GM23338 (cell line): ENCODE results near the gene SEMA7A. TPM values are rescaled to one million over a fixed set of nuclear protein-coding genes. Genes with fewer than 3 reads are reported as not detected.

Source experiments
- ATAC-seq: fragments of 200-7000 bp; cut with Tn5 transposase; 3 replicates; pipeline ENCODE4 v1.9.1; 2020
- DNase-seq: peaks from one replicate; pipeline ENCODE4 v3.0.0-alpha.2; 2015; ENCODE audit warnings: low spot score
- H2AFZ ChIP-seq: fragments of 200-600 bp; sonication (generic); 2 replicates; pipeline ENCODE4 v1.8.0; 2016; ENCODE audit warnings: antibody characterized with exemption, mild to moderate bottlenecking, moderate library complexity
- H3F3A ChIP-seq: fragments of 200-600 bp; sonication (generic); replicated peaks from 2 replicates; pipeline ENCODE4 v1.8.0; 2017; ENCODE audit warnings: antibody characterized with exemption, mixed run types, low read depth
- H3K27ac ChIP-seq: fragments of 200-600 bp; sonication (generic); 2 replicates; pipeline ENCODE4 v1.6.1; 2016; ENCODE audit warnings: low read depth
- H3K27me3 ChIP-seq: fragments of 200-600 bp; sonication (generic); 2 replicates; pipeline ENCODE4 v1.8.0; 2016; ENCODE audit warnings: mild to moderate bottlenecking, mixed run types, moderate library complexity; ENCODE audit not compliant: insufficient read depth
- H3K36me3 ChIP-seq: fragments of 200-600 bp; sonication (generic); 2 replicates; pipeline ENCODE4 v1.8.0; 2016; ENCODE audit warnings: mild to moderate bottlenecking; ENCODE audit not compliant: insufficient read depth
- H3K4me1 ChIP-seq: fragments of 200-600 bp; sonication (generic); 2 replicates; pipeline ENCODE4 v1.8.0; 2016; ENCODE audit warnings: mild to moderate bottlenecking, moderate library complexity; ENCODE audit not compliant: insufficient read depth
- H3K4me2 ChIP-seq: fragments of 200-600 bp; sonication (generic); 2 replicates; pipeline ENCODE4 v1.7.1; 2017; ENCODE audit warnings: mixed run types
- H3K4me3 ChIP-seq: fragments of 200-600 bp; sonication (generic); 2 replicates; pipeline ENCODE4 v1.6.1; 2016; ENCODE audit warnings: mixed run types
- H3K79me2 ChIP-seq: fragments of 200-600 bp; sonication (generic); replicated peaks from 2 replicates; pipeline ENCODE4 v1.8.0; 2017; ENCODE audit warnings: mild to moderate bottlenecking; ENCODE audit not compliant: insufficient read depth
- H3K9me2 ChIP-seq: fragments of 200-600 bp; sonication (generic); 2 replicates; pipeline ENCODE4 v1.8.0; 2017; ENCODE audit not compliant: insufficient read depth
- H4K20me1 ChIP-seq: fragments of 200-600 bp; sonication (generic); replicated peaks from 2 replicates; pipeline ENCODE4 v1.8.0; 2017; ENCODE audit warnings: mild to moderate bottlenecking; ENCODE audit not compliant: insufficient read depth
- H3K27ac Mint-ChIP-seq: 2 replicates; pipeline ENCODE4 v1.8.0; 2020; ENCODE audit warnings: inconsistent platforms, mild to moderate bottlenecking, moderate library complexity, mixed read lengths
- H3K27me3 Mint-ChIP-seq: 3 replicates; pipeline ENCODE4 v1.8.0; 2022; ENCODE audit warnings: low read depth, mild to moderate bottlenecking, moderate library complexity, mixed read lengths, inconsistent platforms; ENCODE audit not compliant: insufficient read depth, poor library complexity
- H3K36me3 Mint-ChIP-seq: 3 replicates; pipeline ENCODE4 v1.8.0; 2021; ENCODE audit warnings: low read depth, mild to moderate bottlenecking, inconsistent platforms, moderate library complexity, mixed read lengths
- H3K4me1 Mint-ChIP-seq: 3 replicates; pipeline ENCODE4 v1.8.0; 2020; ENCODE audit warnings: mild to moderate bottlenecking, inconsistent platforms, mixed read lengths
- H3K4me3 Mint-ChIP-seq: 3 replicates; pipeline ENCODE4 v1.8.0; 2021; ENCODE audit warnings: moderate library complexity, mild to moderate bottlenecking, inconsistent platforms, mixed read lengths
- H3K9me3 Mint-ChIP-seq: 3 replicates; pipeline ENCODE4 v1.8.0; 2020; ENCODE audit warnings: moderate library complexity, mild to moderate bottlenecking, inconsistent platforms, mixed read lengths
- CREB1 ChIP-seq: fragments of 250-450 bp; sonication (Bioruptor Pico); IDR thresholded peaks from 2 replicates; pipeline ENCODE4 v1.5.0; 2020; ENCODE audit warnings: low read depth, mild to moderate bottlenecking, moderate library complexity
- CTCF ChIP-seq, 2 experiments: fragments of 200-600 bp in 1 of 2; sonication (generic) in 1 of 2; conservative IDR thresholded peaks; 2 replicates each; pipeline versions ENCODE4 v1.5.1 to v1.6.1; 2016 to 2017; ENCODE audit warnings: antibody characterized with exemption in 2 of 2, low read depth in 2 of 2, mild to moderate bottlenecking in 2 of 2, moderate library complexity in 1 of 2
- EZH2 ChIP-seq: fragments of 200-600 bp; sonication (generic); IDR thresholded peaks from one replicate; pipeline ENCODE4 v1.8.0; 2017; ENCODE audit warnings: antibody characterized with exemption, mild to moderate bottlenecking, low read depth; ENCODE audit not compliant: unreplicated experiment
- EZH2phosphoT487 ChIP-seq: fragments of 200-600 bp; sonication (generic); IDR thresholded peaks from one replicate; pipeline ENCODE4 v1.8.1; 2018; ENCODE audit warnings: antibody characterized with exemption; ENCODE audit not compliant: unreplicated experiment
- NANOG ChIP-seq: IDR thresholded peaks from 2 replicates; pipeline ENCODE4 v1.6.1; 2016; ENCODE audit warnings: antibody characterized with exemption, borderline replicate concordance
- REST ChIP-seq: IDR thresholded peaks from one replicate; pipeline ENCODE4 v1.6.1; 2018; ENCODE audit warnings: antibody characterized with exemption; ENCODE audit not compliant: unreplicated experiment
- STAT1 ChIP-seq: IDR thresholded peaks from one replicate; pipeline ENCODE4 v1.6.1; 2016; ENCODE audit warnings: antibody characterized with exemption; ENCODE audit not compliant: unreplicated experiment
- ZNF114 ChIP-seq: fragments of 250-450 bp; sonication (Bioruptor Pico); IDR thresholded peaks from 2 replicates; pipeline ENCODE4 v1.5.0; 2020; ENCODE audit warnings: mild to moderate bottlenecking, moderate library complexity
- ZNF331 ChIP-seq: fragments of 250-450 bp; sonication (Bioruptor Pico); IDR thresholded peaks from 2 replicates; pipeline ENCODE4 v1.5.0; 2020; ENCODE audit warnings: low read depth, mild to moderate bottlenecking, moderate library complexity
- polyA plus RNA-seq: library from polyadenylated mRNA; unstranded; fragments of >200 nt; fragmentation: Nextera tagmentation; extraction: Ambion mirVana; gene quantifications from 2 replicates; pipeline ENCODE4 v1.2.1, GENCODE V29; 2016
- total RNA-seq: library from RNA; depleted of rRNA; stranded (reverse); fragments of >200 nt; shearing (Covaris generic); gene quantifications from 2 replicates; pipeline ENCODE4 v1.2.3, GENCODE V29; 2014

SEMA7A gene
- total and polyA plus RNA-seq, 2 experiments from 2014 or later: 2.0 to 14.1 TPM

- no peak overlapping the region for H3K4me3 ChIP-seq
- peaks cover 6% of the 10 kb centered on the region for H3K27me3 Mint-ChIP-seq
- no peaks in the 10 kb centered on the region for H3F3A ChIP-seq
- no peak for TF ChIP-seq ZNF114 (CRISPR knock-in tag)
- no peak for TF ChIP-seq REST
- TF ChIP-seq ZNF331 (CRISPR knock-in tag): no peak
- TF ChIP-seq STAT1: no peak
- no peak overlapping the region for H2AFZ ChIP-seq
- H3K79me2 ChIP-seq: no peaks in the 10 kb centered on the region
- no peak for DNase-seq
- H3K27ac ChIP-seq: no peak overlapping the region
- no peak for ATAC-seq
- H3K27ac Mint-ChIP-seq: peak overlapping the region; percentile 40; the same call in 1 of the 2 replicates
- H3K4me2 ChIP-seq: no peak overlapping the region
- H3K4me1 Mint-ChIP-seq: peaks cover 21% of the 10 kb centered on the region
- H3K4me3 Mint-ChIP-seq: no peak overlapping the region
- no peaks in the 10 kb centered on the region for H4K20me1 ChIP-seq
- H3K27me3 ChIP-seq: no peaks in the 10 kb centered on the region
- no peaks in the 10 kb centered on the region for H3K36me3 Mint-ChIP-seq
- no peaks in the 10 kb centered on the region; the same call in 1 of the 2 replicates for H3K4me1 ChIP-seq
- H3K9me3 Mint-ChIP-seq: no peaks in the 10 kb centered on the region
- no peaks in the 10 kb centered on the region for H3K9me2 ChIP-seq
- H3K36me3 ChIP-seq: no peaks in the 10 kb centered on the region
These were observed 47.1 kb downstream of the SEMA7A start for GRCh38 chr15:74386496-74387140.

GRCh38 chr15:74385733-74386132 lies 48.0 kb downstream of the SEMA7A start:
- Histone ChIP-seq H3K27me3 (no peaks in the 10 kb centered on the region), H4K20me1 (no peaks in the 10 kb centered on the region), H3F3A (no peaks in the 10 kb centered on the region), H3K4me1 (no peaks in the 10 kb centered on the region; the same call in 1 of the 2 replicates), H3K4me2 (no peak overlapping the region), H2AFZ (no peak overlapping the region), H3K36me3 (no peaks in the 10 kb centered on the region), H3K27ac (no peak overlapping the region), H3K79me2 (no peaks in the 10 kb centered on the region), H3K4me3 (no peak overlapping the region), H3K9me2 (no peaks in the 10 kb centered on the region)
- Mint-ChIP-seq H3K27me3 (peaks cover 9% of the 10 kb centered on the region), H3K27ac (no peak overlapping the region), H3K36me3 (no peaks in the 10 kb centered on the region), H3K4me3 (no peak overlapping the region), H3K9me3 (no peaks in the 10 kb centered on the region), H3K4me1 (peaks cover 21% of the 10 kb centered on the region)
- TF ChIP-seq EZH2 (no peak), NANOG (no peak), CTCF (conservative IDR thresholded peaks at IDR 0.05; ENCODE audit: low read depth in 2 of 2) (no peak), EZH2phosphoT487 (no peak), CREB1 (no peak)
- ATAC-seq (no peak), DNase-seq (no peak)
